GM19452 (cell line): ENCODE results near the gene ACTR3.

Experiments
- ATAC-seq: cut with Tn5 transposase; IDR thresholded peaks from one replicate; pipeline ENCODE4 v1.9.1; 2021; ENCODE audit not compliant: unreplicated experiment

The ACTR3 gene

GRCh38 chr2:113963965-113964364, 74.1 kb downstream of the ACTR3 start:
- ATAC-seq, result no peak

GRCh38 chr2:113964436-113964835, 74.5 kb downstream of the ACTR3 start:
- ATAC-seq, result no peak

- no peak for ATAC-seq
These were observed 75.3 kb downstream of the ACTR3 start for GRCh38 chr2:113965228-113965627.

GRCh38 chr2:113965644-113966043, 75.8 kb downstream of the ACTR3 start:
- peak; percentile 76 for ATAC-seq

GRCh38 chr2:113966171-113966570, 76.3 kb downstream of the ACTR3 start:
- ATAC-seq, result no peak

- ATAC-seq, result no peak
These were observed 76.9 kb downstream of the ACTR3 start for GRCh38 chr2:113966832-113967231.

- no peak for ATAC-seq
These were observed 77.4 kb downstream of the ACTR3 start for GRCh38 chr2:113967272-113967671.

GRCh38 chr2:113972766-113973165, 82.9 kb downstream of the ACTR3 start:
- ATAC-seq, result no peak

GRCh38 chr2:113973810-113974209, 83.9 kb downstream of the ACTR3 start:
- ATAC-seq, result no peak

- ATAC-seq, result no peak
These were observed 84.8 kb downstream of the ACTR3 start for GRCh38 chr2:113974727-113975126.

- no peak for ATAC-seq
These were observed 86.5 kb downstream of the ACTR3 start for GRCh38 chr2:113976277-113976928.

GRCh38 chr2:113977060-113977659, 87.3 kb downstream of the ACTR3 start:
- no peak for ATAC-seq

GRCh38 chr2:113977660-113978523, 88.0 kb downstream of the ACTR3 start:
- no peak for ATAC-seq

- no peak for ATAC-seq
These were observed 88.8 kb downstream of the ACTR3 start for GRCh38 chr2:113978524-113979190.

GRCh38 chr2:113979191-113980128, 89.6 kb downstream of the ACTR3 start:
- no peak for ATAC-seq

GRCh38 chr2:113980946-113981345, 91.1 kb downstream of the ACTR3 start:
- no peak for ATAC-seq

- no peak for ATAC-seq
These were observed 91.7 kb downstream of the ACTR3 start for GRCh38 chr2:113981404-113982134.

GRCh38 chr2:113985554-113986397, 95.9 kb downstream of the ACTR3 start:
- ATAC-seq, result no peak
